Measurements from ENCODE around the gene EEFSEC. TPM values are rescaled to one million over a fixed set of nuclear protein-coding genes. Genes with fewer than 3 reads are reported as not detected.

Gene EEFSEC
- total and polyA plus RNA-seq, 2 of the 4 experiments (the other 2 are of a cell fraction) = 4.5 to 9.3 TPM

DNA sequence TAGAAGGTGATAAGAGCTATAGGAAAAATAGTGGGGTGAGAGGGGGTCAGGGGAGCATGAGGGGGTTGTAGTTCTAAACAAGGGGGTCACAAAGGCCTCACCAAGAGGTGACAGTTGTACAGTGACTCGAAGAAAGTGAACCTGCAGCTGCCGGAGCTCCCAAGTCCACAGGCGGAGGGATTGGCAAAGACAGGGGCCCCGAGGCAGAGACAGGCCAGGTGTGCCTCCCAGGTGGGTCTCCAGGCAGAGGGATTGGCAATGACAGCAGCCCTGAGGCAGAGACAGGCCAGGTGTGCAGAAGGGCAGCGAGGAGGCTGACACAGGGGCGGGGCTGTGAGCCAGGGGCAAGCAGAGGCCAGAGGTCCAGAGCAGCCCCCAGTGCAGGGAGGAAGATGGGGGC is 249.7 kb downstream of the EEFSEC start:
- 77% methylated on average over 4 of the region's 6 CpGs; no CpG with 5 or more reads in 1 of the 2 experiments for WGBS, 2 experiments (ENCODE audit: extremely low coverage in 2 of 2, insufficient read length in 1 of 2)
- Histone ChIP-seq H3K14ac (replicated peaks; ENCODE audit: low read depth, low read length) (no peak overlapping the region), H3K9me1 (ENCODE audit: insufficient read depth, low read length) (peaks cover 4% of the 10 kb centered on the region; the same call in 1 of the 2 replicates), H2BK5ac (ENCODE audit: low read depth, low read length, poor library complexity, severe bottlenecking) (no peak overlapping the region), H3K23ac (ENCODE audit: low read depth, low read length) (no peak overlapping the region), H4K8ac (ENCODE audit: low read depth in 2 of 2, low read length in 2 of 2) (no peak overlapping the region), H3K56ac (ENCODE audit: extremely low read depth, insufficient read depth, low read length) (no peak overlapping the region), H3K27me3 (ENCODE audit: control insufficient read depth, insufficient read depth, low read length) (no peaks in the 10 kb centered on the region; the same call in 1 of the 2 replicates), H3K79me1 (ENCODE audit: low read depth in 1 of 2, low read length in 2 of 2) (no peaks in the 10 kb centered on the region), H3K4ac (ENCODE audit: low read depth, low read length) (no peak overlapping the region), H2BK20ac (ENCODE audit: low read depth, low read length) (no peak overlapping the region), H4K20me1 (ENCODE audit: insufficient read depth, low read length) (no peaks in the 10 kb centered on the region; the same call in 1 of the 2 replicates), H2AFZ (replicated peaks; ENCODE audit: low read length, poor library complexity) (no peak overlapping the region), H4K5ac (ENCODE audit: low read depth, low read length) (no peak overlapping the region), H3K9ac (ENCODE audit: low read depth, low read length) (no peak overlapping the region), H3K27ac (ENCODE audit: insufficient read depth, low read length) (no peak overlapping the region), H3K18ac (ENCODE audit: low read depth, low read length) (no peak overlapping the region), H2BK15ac (ENCODE audit: low read depth, low read length) (no peak overlapping the region), H2AK5ac (ENCODE audit: low read depth, low read length) (no peak overlapping the region), H3K36me3 (ENCODE audit: control insufficient read depth, insufficient read depth, low read length) (no peaks in the 10 kb centered on the region; the same call in 1 of the 2 replicates), H3K4me2 (ENCODE audit: low read depth, low read length) (no peak overlapping the region), H3K9me3 (ENCODE audit: control insufficient read depth, insufficient read depth, low read length) (no peaks in the 10 kb centered on the region), H2AK9ac (replicated peaks; ENCODE audit: low read depth, low read length, poor library complexity) (no peak overlapping the region), H3K4me1 (ENCODE audit: control insufficient read depth, insufficient read depth, low read length) (no peaks in the 10 kb centered on the region), H4K91ac (ENCODE audit: insufficient read depth, low read depth, low read length) (no peak overlapping the region), H3K4me3 (ENCODE audit: insufficient read depth, low read depth, low read length) (no peak overlapping the region), H2BK120ac (ENCODE audit: low read depth, low read length) (no peak overlapping the region)
- CTCF ChIA-PET = no interaction called here
- intact Hi-C loops (cut with micrococcal nuclease) (no loop called here), in situ Hi-C loops (cut with MboI; ENCODE audit: low sequenced_read_pairs) (no loop called here), dilution Hi-C loops (cut with HindIII; ENCODE audit: low sequenced_read_pairs, unreplicated experiment) (no loop called here)
- POLR2A ChIA-PET (ENCODE audit: unreplicated experiment) = no interaction called here
- no peak for TF ChIP-seq POLR2A (IDR thresholded peaks at IDR 0.05; ENCODE audit: low read depth, low read length)
- TF ChIP-seq RAD21 (IDR thresholded peaks at IDR 0.05; ENCODE audit: low read length) = no peak
- TF ChIP-seq MAFK (IDR thresholded peaks at IDR 0.05; ENCODE audit: low read depth, low read length) = no peak
- TF ChIP-seq RCOR1 (IDR thresholded peaks at IDR 0.05; ENCODE audit: insufficient replicate concordance, low read length) = no peak
- no peak for TF ChIP-seq MXI1 (IDR thresholded peaks at IDR 0.05; ENCODE audit: borderline replicate concordance, low read depth, low read length)
- TF ChIP-seq FOS (IDR thresholded peaks at IDR 0.05; ENCODE audit: low read depth, low read length) = no peak
- TF ChIP-seq BHLHE40 (IDR thresholded peaks at IDR 0.05; ENCODE audit: low read depth, low read length) = no peak
- no peak for TF ChIP-seq CEBPB (IDR thresholded peaks at IDR 0.05; ENCODE audit: low read depth, low read length)
- no peak for TF ChIP-seq CHD1 (IDR thresholded peaks at IDR 0.05; ENCODE audit: low read depth, low read length)
- TF ChIP-seq, protein P1, sequence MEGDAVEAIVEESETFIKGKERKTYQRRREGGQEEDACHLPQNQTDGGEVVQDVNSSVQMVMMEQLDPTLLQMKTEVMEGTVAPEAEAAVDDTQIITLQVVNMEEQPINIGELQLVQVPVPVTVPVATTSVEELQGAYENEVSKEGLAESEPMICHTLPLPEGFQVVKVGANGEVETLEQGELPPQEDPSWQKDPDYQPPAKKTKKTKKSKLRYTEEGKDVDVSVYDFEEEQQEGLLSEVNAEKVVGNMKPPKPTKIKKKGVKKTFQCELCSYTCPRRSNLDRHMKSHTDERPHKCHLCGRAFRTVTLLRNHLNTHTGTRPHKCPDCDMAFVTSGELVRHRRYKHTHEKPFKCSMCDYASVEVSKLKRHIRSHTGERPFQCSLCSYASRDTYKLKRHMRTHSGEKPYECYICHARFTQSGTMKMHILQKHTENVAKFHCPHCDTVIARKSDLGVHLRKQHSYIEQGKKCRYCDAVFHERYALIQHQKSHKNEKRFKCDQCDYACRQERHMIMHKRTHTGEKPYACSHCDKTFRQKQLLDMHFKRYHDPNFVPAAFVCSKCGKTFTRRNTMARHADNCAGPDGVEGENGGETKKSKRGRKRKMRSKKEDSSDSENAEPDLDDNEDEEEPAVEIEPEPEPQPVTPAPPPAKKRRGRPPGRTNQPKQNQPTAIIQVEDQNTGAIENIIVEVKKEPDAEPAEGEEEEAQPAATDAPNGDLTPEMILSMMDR (conservative IDR thresholded peaks at IDR 0.05; ENCODE audit: low read depth, low read length) = no peak
- no peak for TF ChIP-seq RFX5 (IDR thresholded peaks at IDR 0.05; ENCODE audit: low read depth, low read length)
- TF ChIP-seq NFE2L2 (IDR thresholded peaks at IDR 0.05; ENCODE audit: low read depth, low read length) = no peak
- TF ChIP-seq, protein P2, sequence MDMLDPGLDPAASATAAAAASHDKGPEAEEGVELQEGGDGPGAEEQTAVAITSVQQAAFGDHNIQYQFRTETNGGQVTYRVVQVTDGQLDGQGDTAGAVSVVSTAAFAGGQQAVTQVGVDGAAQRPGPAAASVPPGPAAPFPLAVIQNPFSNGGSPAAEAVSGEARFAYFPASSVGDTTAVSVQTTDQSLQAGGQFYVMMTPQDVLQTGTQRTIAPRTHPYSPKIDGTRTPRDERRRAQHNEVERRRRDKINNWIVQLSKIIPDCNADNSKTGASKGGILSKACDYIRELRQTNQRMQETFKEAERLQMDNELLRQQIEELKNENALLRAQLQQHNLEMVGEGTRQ (IDR thresholded peaks at IDR 0.05; ENCODE audit: low read depth, low read length) = no peak
- no peak for TF ChIP-seq MAZ (IDR thresholded peaks at IDR 0.05; ENCODE audit: borderline replicate concordance, low read depth, low read length)
- TF ChIP-seq, protein P3, sequence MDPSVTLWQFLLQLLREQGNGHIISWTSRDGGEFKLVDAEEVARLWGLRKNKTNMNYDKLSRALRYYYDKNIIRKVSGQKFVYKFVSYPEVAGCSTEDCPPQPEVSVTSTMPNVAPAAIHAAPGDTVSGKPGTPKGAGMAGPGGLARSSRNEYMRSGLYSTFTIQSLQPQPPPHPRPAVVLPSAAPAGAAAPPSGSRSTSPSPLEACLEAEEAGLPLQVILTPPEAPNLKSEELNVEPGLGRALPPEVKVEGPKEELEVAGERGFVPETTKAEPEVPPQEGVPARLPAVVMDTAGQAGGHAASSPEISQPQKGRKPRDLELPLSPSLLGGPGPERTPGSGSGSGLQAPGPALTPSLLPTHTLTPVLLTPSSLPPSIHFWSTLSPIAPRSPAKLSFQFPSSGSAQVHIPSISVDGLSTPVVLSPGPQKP (IDR thresholded peaks at IDR 0.05; ENCODE audit: borderline replicate concordance, low read depth, low read length) = no peak
- no peak for TF ChIP-seq SMC3 (IDR thresholded peaks at IDR 0.05; ENCODE audit: low read depth, low read length)
- DNase-seq (no peak), ATAC-seq (ENCODE audit: low read depth) (no peak)
- no TSS peak for BruUV-seq (replicated peaks)
